Mucosa of gallbladder (tissue), 1 donor: ENCODE results near the gene EDC3. TPM values are rescaled to one million over a fixed set of nuclear protein-coding genes. Genes with fewer than 3 reads are reported as not detected.
"Not testable (repeated sequence)": the region's sequence is repeated elsewhere in the genome, so short reads cannot be mapped to it uniquely, and the experiment has no call there.

ENCODE experiments used
- DNase-seq: peaks from one replicate; pipeline ENCODE4 v3.0.0-alpha.2; 2020; ENCODE audit warnings: low spot score
- total RNA-seq: library from RNA; stranded (reverse); gene quantifications from one replicate; pipeline ENCODE4 v1.2.1, GENCODE V29; 2021
- donor health status: DM: no; HTN: no; CAD: no.

The EDC3 gene
- total RNA-seq, 1 donor from 2014 or later, result 35.9 TPM

DNA sequence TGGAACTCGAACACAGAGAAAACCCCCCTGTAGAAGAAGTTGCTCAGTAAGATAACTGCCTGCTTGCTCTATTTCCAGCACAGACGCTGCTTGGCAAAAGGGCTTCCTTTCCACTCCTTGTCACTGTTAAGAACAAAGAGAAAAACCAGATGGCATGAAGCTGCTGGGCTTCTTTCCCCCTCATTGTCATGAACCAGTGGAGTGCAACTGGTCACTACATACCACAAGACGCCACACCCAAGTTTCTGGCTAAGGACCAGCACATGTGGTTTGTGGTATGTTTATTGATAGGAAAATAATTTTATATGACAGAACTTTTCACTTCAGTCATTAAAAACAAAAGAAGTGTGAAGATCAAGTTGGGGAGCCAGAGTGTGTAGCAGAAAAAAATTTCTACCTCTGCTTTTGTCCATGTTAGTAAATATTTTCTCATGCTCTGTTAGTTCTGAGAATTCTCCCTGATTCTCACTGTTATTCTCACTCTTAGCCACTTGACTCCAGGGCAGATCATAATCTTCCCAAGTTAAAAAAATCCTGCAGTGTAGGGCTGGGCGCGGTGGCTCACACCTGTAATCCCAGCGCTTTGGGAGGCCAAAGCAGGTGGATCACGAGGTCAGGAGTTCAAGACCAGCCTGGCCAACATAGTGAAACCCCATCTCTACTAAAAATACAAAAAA is 42.3 kb downstream of the EDC3 start:
- peak; percentile 46 for DNase-seq

DNA sequence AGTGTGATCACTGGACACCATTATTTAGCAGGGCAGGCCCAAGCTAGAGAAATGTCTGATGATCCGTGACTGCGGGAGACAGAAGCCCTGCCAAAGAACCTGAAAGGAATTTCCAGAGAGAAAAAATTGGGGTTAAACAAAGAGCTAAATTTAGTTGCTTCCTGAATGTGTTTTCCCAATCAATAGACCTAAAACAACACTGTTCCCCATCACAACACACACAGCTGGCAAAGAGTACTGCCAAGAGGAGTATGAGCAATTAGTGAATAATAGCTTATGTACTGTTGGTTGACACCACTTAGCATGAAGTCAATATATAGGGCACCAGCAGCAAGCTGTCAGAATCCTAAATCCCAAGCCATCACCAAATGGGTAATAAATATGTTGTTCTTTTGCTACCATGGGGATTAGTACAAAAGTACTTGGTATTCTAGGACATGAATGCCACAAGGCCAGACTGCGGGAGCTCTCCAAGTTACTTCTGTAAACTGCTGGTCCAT is 44.5 kb downstream of the EDC3 start:
- DNase-seq, result no peak

DNA sequence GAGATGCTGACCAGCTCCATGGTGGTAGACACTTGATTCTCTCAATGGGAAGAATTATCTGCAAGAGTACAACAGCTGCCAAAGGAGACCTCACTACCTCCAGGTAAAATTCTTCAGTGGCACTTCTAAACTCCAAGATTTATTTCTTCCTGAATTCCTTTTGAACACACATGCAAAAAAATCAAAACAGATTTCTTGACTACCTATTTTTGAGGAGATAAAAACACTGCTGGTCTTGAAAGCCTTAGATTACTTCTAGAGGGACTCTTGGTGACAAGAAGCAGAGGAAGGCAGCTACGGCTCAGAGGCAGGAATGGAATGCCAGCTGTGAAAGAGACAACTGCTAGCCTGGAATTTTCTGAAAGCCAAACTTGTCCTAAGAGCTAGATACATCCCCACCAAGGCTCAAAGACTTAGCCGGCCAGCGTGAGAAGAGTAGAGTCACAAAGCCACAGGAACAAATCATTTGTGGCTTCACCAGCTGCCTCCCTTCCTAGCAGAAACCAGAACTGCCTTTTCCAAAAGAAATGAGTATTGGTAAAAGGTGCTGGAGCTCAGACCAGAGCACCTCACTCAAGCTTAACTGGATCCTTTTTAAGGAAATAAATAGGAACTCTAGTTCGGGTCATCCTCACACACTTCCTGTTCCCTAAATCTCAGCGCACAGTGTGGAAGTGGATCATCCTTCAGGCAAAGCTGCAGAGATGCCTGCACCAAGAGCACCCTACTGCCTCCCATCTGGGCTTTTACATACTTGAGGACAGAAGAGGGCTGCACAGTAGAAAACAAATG is 47.6 kb downstream of the EDC3 start:
- no peak for DNase-seq

DNA sequence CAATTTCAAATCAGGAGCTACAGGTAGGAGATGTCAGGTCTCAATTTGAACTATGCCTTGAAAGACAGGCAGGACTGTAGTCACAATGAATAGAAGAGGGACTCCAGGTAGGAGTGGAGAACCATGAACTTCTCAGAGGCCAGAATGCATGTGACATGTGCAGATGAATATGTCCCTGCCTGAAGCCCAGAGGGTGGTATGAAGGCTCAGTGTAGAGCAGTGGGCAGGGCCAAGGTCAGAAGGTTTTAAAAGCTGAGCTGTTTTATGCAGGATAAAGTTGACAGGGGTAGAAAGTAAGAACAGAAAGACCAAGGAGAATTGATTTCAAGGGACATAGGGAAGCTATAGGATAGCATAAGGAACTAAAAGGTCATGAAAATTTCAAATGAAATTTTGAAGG is 49.3 kb downstream of the EDC3 start:
- no peak for DNase-seq

DNA sequence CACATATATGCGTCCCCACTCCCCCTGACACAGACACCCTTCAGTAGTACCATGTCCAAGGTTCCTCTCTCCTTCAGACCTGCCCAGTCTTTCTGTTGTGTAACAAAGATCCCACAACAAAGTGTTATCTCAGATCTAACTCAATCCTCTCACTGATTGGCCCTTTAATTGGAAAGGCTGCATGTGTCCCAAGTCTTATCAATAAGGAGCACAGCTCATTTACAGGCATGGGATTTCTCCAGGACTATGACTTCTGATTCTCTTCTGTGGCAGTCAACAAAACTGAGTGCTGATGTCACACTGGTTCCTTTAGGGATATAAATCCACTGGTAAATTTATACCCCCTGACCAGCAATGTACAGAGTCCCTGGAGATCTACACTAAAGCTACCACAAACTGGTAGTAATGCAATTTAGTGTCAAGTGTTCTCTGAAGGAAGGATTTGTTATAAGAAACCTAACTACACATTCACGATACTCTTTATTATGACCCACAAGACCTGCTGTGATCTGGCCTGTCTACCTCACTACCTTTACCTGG is 52.1 kb downstream of the EDC3 start:
- DNase-seq, result no peak

DNA sequence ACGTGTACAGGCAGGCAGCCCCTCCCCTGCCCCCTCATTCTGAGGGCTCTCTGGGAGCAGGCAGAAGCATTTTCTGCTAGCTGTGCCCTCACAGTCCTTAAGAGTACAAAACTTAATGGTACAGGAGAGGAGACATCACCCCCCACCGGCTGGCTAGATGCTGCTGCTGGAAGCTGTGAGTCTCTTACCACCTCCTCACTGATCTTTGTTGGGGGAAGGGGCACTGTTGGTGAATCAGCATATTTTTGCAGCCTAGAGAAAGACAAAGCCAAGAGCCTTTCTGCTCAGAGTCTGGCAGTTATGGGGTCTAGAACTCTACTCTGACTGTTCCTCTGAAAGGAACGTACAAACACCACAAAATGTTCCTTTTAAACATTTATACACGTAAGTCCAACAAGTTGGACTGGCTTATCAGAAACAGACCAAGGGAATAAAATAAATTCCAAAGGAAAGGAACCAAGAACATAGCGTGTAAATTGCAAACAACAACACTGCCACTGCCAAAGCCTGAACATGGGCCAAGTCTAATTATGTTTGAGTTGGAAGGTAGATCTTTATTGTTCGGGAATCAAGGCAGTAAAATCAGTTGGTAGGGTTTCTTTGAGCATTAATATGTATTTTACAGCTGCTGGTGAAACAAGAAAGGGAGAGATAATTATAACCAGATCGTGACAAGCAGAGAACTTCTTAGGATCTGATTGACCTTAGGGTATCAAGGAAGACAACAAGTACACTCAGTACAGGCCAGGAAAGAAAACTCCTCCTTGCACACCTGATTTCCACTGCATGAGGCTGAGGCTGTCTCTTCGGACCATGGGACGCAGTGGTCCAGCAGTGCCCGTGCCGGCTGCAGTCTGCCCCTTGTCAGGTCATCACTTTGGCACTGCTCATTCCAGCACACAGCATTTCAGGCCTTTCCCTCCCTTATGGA is 52.8 kb downstream of the EDC3 start:
- DNase-seq, result no peak

DNA sequence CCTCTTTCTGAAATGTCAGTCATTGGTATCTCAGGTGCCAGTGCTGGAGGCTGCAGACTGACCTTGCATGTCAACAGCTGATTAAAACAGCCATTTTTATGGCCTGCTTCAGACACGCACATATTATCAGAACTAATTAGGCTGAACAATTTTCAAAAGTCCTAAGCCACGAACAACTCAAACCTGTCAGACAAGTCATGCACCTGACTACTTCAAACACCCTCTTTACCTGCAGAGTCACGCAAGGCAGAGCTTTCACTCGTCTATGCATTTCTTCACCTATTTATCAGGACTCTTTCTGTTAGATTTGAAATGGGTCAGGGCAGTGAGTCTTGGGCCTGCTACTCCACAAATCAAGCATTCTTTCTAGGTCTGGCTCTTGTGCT is 53.5 kb downstream of the EDC3 start:
- no peak for DNase-seq

DNA sequence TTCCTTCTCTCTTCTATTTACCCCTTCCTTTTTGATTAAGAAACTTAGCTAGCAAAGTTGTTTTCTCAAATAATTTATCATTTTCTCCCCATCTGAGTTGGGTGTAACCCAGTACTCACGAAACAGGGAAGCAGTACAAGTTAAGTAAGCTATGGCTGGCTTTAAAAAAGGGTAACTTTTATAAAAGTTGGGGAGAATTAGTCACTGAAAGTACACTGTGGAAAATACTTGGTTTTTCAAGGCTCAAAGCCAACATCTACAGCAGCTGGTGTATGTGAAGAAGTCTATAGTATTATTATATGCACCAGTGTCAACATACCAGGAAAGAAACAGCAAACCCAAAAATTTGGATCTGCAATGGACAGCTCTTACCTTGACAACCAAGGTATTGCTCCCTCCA is 54.7 kb downstream of the EDC3 start:
- DNase-seq, result no peak

DNA sequence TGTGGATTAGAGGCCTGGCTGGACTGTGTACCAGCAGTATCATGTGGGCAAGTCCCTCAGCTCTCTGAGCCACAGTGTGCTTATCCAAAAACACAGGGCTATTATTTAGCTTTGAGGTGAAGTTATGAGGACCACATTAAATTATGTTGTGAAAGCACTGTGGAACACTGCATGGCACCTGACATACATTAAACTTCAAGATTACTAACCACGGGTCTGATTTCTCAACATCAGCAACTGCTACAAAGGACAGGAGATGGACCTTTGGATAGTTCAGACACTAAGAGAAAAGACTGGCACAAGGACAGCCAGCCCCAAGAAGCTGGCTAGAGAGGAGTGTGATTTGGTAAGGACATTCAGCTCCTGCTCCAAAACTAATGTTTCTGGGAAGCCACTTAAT is 58.8 kb downstream of the EDC3 start:
- DNase-seq, result no peak

DNA sequence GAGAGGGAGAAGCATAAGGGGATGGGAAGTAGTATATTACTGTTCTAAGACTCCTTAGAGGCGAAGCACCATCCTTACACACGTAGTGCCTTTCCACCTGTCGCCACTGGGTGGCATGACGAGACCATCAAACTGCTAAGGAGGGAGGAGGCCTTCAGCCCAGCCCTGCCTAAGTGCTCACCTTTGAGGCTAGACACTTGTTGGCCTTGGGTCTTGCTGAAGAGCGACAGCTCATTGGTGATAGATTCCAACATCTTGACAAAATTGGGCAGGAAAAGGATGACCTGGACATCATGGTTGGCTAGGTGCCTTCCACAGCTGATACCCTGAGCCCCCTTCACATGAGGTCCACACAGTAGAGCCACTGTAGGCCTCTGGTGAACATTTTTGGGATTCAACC is 60.6 kb downstream of the EDC3 start:
- peak; percentile 58 for DNase-seq

DNA sequence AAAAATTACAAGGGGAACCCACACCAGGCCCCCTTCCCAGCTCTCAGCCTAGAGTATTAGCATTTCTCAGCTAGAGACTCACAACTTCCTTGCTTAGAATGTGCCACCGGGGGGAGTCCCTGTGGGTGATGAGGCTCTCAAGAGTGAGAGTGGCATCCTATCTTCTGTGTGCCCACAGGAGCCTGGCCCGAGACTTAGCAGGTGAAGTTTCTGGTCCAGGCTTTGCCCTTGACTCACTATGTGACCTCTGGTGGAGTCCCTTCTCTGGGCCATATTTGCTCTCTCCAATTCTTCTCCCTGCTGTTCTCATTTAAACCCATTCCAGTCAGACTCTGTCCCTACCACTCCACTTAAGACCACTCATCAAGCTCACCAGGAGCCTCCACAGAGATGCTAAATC is 62.0 kb downstream of the EDC3 start:
- DNase-seq, result no peak

DNA sequence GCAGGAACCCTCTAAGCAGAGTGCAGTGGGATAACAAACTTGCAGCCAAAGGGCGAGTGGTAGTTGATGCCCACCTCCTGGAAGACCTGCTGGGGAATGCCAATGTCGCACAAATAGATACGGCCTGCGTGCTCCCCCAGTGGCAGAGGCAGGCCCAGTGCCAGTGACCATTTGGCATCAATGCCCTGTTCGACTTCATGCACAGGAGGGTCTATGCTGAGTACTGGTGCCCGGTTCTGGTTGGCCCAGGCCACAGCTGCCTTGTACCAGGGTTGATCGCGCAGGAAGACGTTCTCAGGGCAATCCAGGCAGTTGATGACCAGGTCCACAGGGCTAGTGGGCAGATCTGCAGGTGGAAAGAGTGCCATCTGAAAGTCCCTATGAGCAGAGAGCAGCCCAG is 63.2 kb downstream of the EDC3 start:
- no peak for DNase-seq

DNA sequence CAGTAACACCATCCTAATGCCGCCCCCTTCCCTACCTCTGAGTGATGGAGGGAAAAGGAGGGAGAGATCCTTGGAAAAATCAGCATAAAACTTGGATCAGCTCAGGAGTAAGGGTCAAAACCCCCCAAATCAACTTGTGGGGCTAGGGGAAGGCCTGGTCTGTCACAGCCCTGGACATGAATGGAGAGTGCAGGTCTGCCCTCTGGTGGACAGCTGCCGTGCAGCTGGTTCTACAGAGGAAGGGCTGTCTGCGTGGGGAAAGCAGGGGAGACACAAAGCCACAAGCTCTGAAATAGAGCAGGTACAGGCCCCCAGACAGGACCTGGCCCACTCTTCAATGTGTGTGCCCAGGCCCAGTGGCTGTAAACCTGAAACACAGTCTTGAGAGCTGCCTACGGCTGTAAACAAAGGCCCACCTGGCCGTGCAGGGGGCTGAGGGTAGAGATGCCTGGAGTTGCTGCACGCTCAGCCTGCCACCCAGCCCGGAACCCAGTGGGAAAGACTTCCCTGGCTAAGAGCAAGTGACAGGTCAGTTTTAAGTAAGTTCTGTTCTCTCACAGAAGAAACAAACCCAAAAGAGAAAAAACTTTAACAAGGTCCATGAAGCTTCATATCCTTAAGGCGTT is 63.8 kb downstream of the EDC3 start:
- DNase-seq, result peak; percentile 56

DNA sequence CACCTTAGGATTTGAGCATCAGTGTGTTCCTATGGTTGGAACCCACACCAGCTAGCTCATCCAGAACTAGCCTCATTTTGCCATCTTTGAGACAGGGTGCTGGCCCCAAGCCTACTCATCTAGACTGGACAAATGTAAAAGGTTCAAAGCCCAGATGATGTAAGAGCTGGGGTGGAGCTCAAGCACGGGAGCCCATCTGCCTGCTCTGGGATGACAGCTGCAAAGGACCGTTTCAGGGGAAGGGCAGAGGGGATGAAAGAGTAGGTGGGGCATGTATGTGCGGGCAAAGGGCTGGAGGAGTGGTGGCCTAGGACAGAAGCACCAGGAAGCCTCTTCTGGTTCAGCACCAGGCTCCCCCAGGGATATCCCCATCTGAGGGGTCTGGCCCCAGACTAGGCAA is 64.4 kb downstream of the EDC3 start:
- DNase-seq, result no peak

DNA sequence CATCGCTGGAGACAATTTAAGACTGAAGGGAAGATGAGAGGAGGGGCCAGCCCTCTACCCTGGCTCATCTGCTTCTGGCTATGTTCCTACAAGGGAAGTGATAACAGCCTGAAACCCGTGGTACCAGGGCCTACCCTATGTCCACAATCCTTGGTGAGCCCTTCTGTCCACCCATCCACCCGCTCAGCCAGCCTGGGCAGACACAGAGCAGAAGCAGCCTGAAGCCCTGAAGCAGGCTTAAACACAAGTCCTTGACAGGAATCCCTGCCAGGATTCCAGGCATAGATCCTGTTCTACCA is 64.8 kb downstream of the EDC3 start:
- no peak for DNase-seq

DNA sequence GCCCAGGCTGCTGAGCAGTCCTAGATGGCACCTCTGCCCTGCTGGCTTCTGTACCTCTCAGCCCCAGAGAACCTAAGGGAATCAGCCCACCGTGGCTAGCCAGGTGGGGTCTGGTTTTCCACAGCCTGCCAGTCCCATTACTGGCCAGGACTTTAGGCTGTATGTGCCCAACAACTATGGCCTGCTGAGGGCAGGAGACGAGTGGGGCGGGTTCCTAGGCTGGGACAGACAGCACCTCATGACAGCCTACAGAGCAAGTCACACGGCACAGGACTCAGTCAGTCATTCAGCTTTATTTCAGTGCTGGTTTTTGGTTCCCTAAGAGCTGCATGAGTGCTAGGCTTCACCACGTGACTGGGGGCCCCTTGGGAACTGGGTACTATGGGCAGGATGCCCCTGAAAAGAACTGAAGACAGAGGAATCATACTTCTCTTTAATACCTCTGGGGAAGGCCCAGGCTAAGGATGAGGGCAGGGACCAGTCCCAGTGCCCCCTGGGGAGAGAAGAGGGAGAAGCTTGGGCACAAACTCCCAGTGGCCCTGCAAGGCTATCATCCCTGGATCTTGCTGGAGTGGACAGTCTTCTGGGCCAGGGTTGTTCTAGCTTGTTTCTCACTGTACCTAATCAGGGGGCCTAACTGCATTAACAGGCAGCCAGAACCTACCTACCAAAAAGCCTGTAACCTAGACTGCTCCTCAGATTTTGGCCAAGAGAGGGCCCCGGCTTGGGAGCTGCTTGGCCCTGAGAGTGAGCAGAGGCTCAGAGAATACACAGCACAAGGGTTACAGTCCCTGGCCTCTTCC is 65.3 kb downstream of the EDC3 start:
- no peak for DNase-seq

DNA sequence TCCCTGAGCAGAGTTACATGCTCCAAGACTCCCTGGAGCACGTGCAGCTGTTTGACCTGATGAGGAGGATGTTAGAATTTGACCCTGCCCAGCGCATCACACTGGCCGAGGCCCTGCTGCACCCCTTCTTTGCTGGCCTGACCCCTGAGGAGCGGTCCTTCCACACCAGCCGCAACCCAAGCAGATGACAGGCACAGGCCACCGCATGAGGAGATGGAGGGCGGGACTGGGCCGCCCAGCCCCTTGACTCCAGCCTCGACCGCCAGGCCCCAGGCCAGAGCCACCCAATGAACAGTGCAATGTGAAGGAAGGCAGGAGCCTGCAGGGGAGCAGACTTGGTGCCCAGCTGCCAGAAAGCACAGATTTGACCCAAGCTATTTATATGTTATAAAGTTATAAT is 66.1 kb downstream of the EDC3 start:
- DNase-seq, result not testable (repeated sequence)

DNA sequence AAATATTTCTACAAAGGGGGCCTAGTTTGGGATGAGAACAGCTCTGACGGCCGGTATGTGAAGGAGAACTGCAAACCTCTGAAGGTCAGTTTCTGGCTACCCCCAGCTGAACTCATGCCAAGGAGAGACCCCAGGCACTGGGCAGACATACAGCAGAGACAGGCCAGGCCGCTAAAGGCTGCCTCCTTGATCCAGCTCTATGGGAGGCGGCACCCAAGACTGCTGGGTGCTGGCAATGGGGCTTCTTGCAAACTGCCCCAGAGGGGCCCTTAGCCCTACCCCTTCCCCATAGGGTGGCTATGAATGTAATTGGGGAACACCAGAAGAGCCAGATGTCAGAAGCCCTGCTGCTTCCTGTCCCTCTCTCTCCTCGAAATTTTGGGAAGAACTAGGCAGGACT is 66.9 kb downstream of the EDC3 start:
- no peak for DNase-seq

DNA sequence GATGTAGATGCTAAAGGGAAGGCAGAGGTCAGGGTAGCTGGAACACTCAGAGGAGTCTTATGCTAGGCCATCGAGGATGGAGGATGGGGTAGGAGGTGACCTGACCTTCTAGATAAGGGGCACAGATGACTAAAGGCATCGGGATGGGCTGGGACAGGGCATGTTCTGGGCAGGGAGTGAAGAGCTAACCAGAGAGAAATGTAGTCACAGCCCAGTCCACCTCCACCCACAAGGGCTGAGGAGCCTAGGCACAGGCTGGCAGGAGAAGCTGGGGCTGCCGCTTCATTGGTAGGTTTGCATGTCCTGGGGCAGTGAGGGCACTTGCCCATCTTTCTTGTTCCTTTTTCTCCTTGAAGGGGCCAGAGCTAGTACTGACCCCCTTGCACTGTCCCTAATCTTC is 67.6 kb downstream of the EDC3 start:
- DNase-seq, result no peak

DNA sequence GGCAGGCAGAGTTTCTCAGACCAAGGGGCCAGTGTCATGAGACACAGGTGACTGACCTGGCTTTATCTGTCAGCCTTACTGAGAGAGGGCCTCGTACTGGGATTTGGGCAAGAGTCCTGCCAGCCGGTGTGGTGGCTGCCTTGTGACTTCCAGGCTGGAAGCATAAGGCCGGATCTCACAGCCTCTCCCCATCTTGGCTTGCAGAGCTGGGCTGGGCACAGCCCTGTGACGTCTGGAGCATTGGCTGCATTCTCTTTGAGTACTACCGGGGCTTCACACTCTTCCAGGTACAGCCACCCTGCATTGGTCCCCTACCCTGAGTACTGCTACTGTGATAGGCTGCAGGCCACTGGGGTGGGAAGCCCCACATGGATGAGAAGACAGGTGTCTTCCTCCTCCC is 68.1 kb downstream of the EDC3 start:
- DNase-seq, result no peak
